SKM-1 (cell line): ENCODE data around the gene SLFNL1.

ENCODE experiments used
- DNase-seq: peaks from one replicate; lab custom pipeline; 2025; ENCODE audit not compliant: unreplicated experiment; lab: John Stamatoyannopoulos, UW

SLFNL1 gene

GRCh38 chr1:40987439-40988276 is 33.9 kb downstream of the SLFNL1 start:
- no peak for DNase-seq

DNA sequence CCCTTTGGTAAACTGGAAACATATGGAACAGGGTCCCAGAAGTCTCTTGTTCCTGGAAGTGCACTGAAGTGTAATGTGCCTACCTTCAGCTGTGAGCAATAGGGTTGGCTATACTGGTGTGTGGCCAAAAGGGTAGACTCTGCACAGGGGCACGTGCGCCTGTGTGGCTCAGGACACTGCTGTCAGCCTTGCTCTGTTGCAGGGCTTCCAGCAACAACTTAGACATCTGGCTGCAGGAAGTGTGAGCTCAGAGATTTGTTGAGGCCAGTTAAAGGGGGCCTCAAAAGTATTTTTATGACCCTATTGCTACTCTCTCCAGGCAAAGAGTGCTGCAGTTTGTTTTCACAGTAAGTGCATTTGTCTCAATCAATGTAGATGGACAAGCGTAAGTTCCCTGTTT is 34.6 kb downstream of the SLFNL1 start:
- DNase-seq = no peak

GRCh38 chr1:40986328-40986783 is 35.2 kb downstream of the SLFNL1 start:
- DNase-seq = no peak

GRCh38 chr1:40985875-40986274 is 35.6 kb downstream of the SLFNL1 start:
- DNase-seq = no peak

- DNase-seq = no peak
Observed at GRCh38 chr1:40985161-40985560, 36.4 kb downstream of the SLFNL1 start.

- DNase-seq = no peak
Observed at GRCh38 chr1:40984531-40984930, 37.0 kb downstream of the SLFNL1 start.

GRCh38 chr1:40984066-40984465 is 37.5 kb downstream of the SLFNL1 start:
- DNase-seq = no peak

GRCh38 chr1:40983286-40983685 is 38.2 kb downstream of the SLFNL1 start:
- no peak for DNase-seq

- DNase-seq = no peak
Observed at GRCh38 chr1:40982721-40983120, 38.8 kb downstream of the SLFNL1 start.

DNA sequence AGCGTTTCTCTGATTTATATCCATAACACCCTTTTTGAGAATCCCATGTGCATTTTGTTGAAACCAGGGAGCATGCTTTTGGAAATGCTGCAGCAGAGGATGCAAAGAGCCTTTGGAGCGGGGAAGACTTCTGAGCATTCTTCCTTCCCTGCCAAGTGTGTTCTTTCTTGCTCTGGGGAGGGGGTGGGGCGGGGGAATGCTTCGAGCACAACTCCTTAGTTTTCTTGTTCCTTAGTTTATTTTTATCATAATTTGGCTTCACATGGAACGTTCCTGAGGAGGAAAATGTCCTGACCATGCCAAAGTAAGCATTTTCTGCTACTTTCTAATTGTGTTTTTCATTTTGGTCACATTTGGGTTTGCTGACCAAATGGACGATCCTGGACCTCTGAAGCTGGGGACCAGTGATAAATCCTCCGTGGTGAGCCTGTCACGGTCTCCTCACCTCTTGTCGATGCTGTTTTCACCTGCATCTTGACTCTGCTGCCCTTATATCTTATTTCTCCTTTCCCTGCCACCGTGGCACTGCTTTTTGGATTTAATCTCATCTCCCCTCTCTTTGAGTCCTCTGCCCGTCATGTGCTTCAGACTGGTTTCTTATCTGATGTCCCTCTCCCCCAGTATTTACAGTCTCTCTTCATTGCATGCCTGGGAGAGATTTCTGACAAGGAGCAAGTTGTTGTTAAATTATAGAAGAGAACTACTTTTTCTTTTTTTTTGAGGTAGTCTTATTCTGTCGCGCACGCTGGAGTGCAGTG is 39.7 kb downstream of the SLFNL1 start:
- no peak for DNase-seq

- no peak for DNase-seq
Observed at GRCh38 chr1:40980453-40981121, 40.9 kb downstream of the SLFNL1 start.

- DNase-seq = no peak
Observed at GRCh38 chr1:40980068-40980452, 41.5 kb downstream of the SLFNL1 start.

DNA sequence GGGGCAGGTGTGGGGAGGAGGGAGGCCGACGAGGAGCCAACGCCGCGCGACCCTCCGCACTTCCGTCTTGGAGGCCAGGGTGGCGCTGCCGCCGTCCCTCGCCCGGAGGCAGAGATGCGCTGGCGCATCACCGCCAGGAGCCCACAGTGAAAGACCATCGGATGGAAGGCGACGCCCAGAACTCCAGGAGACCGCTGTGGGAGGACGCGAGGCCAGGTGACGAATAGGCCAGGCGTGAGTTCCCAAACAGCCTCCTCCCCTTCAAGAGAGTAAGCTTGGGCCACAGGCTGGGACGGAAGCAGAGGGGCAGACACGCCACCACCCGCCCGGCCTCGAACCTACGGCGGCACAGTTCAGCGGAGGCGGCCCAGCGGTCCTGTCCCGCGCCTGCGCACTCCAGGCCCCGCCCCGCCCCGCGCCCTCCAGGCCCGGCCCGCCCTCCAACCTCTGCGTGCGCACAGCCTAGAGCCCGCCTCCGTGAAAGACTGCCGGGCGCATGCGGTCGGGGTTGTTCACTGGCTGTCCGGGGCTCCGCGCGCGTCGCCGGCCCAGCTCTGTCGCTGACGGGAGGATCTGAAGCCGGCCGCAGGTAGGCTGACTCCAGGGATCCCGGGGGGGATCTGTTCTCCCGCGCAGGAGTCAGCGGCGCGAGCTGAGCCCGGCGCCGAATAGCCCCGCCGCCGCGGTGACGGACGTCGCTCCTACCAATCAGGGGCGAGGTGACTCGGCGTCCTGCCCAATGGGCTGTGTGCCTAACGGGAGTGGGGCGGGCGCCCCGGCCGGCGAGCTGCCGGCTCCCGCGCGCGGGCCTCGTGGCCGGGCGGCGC is 42.1 kb downstream of the SLFNL1 start, which contains the start of gene CTPS1:
TSS of gene CTPS1 (plus strand) at position 456 of the 827 bp plus-strand sequence. CDS start 3,595 bp downstream, outside the sequence.
- peak; percentile 77 for DNase-seq

DNA sequence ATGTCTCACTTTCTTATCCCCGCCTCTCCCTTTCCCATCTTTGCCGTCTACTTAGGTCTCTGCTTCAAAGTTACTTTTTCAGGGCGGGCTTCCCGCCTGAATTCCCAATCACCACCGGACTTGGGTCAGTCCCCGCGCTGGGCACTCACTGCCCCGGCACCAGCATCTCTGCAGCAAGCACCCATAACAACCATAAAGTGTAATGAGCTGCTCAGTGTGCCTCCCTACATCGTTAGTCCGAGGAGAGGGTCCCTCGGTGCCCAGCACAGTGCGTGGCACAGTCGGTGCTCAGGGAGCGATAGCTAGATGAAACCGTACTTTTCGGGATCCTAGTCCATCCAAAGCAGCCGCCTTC is 42.7 kb downstream of the SLFNL1 start:
- no peak for DNase-seq

GRCh38 chr1:40977716-40978115 is 43.8 kb downstream of the SLFNL1 start:
- DNase-seq = no peak

DNA sequence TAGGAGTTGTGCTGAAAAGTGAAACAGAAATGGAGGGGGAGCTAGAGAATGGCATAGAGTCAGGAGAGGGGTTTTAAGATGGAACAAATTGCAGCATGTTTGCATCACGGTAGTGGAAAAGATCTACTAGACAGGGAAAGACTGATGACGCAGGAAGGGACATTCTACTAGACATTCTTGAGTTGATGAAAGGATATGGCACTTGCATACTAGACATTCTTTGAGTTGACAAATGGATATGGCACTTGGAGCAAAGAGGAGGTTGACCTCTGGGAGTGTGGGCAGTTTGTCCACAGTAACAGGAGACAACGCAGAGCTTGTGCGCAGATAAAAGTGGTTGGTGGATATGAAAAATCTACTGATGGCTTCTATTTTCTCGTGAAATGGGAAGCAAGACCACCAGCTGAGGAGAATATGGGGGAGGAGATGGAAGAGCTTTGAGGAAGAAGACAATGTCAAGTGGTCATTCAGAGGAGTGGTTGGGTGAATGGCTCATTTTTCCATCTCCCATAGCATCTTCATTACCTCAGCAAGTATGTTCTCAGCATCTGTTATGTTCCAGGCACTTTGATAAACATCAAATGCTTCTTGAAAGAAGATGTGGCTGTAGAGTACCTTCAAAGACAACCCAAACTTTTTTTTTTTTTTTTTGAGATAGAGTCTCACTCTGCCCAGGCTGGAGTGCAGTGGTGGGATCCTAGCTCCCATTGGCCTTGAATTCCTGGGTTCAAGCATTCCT is 44.4 kb downstream of the SLFNL1 start:
- no peak for DNase-seq

DNA sequence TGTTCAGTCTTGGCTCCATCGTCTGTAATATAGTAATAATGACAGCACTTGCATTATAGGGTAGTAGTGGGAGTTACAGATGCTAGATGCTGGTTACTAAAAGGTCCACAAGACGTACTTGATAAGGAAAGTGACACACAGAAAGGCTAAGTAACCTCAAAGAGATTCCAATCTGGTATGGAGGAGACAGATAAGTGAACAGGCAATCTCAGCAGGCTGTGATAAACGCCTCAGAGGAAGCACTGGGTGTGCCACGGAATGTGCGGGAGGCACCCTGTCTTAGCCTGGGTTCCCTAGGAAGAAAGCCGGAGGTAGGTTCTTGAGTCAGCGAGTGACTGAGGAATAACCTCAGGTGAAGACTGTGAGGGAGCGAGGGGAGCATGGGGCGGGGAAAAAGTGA is 46.6 kb downstream of the SLFNL1 start:
- DNase-seq = no peak

GRCh38 chr1:40973912-40974311 is 47.6 kb downstream of the SLFNL1 start:
- DNase-seq = no peak

DNA sequence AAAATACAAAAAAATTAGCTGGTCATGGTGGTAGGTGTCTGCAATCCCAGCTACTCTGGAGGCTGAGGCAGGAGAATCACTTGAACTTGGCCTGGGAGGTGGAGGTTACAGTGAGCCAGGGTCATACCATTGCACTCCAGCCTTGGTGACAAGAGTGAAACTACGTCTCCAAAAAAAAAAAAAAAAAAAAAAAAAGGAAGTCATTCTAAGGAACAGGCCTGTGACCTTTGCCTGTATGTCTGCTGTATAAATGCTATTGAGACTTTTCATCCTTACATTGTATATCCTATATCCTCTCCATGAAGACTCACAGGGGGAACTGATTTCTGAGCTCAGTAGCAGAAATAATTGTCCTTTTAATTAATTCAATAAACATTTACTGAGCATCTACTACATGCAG is 49.6 kb downstream of the SLFNL1 start:
- DNase-seq = no peak

GRCh38 chr1:40969445-40969844 is 52.1 kb downstream of the SLFNL1 start:
- no peak for DNase-seq
